A204.1 (cell line): ENCODE measurements around the gene SLC2A8.

Experiments
- FAIRE-seq: peaks from 2 replicates; lab custom pipeline; 2012; peaks lifted over from hg19 to GRCh38; lab: Jason Lieb, UNC

The SLC2A8 gene

DNA sequence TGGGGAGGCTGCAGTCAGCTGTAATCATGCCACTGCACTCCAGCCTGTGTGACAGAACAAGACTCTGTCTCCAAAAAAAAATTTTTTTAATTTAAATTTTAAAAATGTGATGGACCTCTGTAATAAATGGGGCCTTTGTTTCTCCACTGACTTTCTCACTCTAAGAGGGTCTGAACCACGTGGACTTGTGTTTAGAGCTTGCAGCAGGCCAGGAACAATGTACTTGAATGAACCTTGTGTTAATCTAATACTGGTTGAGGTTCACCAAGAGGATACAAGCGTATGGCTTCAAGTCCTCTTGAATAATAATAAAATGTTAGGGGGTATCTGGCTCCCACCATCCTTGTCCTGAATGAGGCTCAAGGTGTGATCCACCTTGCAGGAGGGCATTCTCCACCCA, 14.4 kb upstream of the SLC2A8 start:
- no peak for FAIRE-seq

DNA sequence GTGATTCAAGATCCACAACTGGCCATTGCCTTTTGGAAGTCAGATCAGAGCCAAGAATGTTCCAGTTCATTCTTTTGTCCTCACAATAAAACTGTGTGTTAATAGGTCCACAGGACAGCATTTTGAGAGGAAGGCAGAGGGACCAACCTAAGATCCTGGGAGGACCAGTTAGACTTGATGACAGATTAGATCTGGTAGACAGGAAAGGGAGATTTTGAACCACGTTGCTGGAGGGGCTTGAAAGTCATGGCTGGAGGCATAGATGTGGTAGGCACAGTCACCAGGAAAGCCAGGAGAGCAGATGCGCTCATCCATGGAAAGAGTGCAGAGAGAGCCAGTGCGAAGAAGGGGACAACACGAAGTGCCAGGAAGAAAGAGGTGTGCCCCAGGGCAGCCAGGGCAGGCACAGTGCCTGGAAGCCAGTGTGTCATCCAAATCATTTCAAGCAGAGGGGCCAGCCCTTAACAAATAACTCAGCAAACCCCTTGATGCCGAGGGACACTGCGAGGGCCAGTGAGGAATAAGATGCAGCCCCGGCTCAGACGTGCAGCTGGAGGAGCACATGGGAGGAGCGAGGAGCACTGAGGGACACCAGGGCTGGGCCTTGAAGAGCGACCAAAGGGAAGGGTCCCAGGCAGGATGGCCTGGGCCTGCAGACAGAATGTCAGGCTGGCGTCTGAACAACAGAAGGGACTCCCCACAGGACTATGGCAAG, 12.8 kb upstream of the SLC2A8 start:
- FAIRE-seq: no peak

DNA sequence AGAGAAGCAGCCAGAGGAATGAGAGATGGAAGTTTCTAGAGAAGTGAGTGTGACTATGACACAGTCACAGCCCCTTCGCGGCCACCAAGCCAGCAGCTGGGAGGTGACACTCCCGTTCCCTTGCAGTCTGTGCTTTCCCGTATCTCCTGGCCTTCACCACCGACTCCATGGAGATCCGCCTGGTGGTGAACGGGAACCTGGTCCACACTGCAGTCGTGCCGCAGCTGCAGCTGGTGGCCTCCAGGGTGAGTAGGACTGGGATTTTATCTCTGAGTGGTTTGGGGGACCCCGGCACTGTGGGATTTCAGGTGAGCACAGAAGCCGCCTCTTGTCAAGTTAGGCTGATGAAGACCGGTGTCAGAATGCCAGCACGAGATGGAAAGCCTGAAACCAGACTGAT, 12.1 kb upstream of the SLC2A8 start:
- FAIRE-seq: no peak

DNA sequence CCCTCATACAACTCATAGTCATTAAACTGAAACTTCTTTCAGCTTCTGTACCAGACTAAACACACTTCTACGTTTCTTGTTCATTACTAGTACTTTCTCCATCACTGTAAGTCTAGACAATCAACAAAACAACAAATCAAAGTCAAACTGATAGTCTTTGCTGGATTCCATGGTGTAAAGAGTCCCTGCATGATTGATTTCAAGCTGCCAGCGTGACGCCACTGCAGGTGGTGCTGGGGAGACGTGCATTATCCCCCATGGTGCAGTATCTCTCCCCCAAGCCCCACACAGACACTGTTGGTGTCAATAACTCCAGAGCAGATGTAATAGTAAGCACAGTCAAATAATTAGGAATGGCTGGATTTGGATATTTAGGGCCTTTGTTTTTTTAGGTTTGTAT, 10.7 kb upstream of the SLC2A8 start:
- no peak for FAIRE-seq

DNA sequence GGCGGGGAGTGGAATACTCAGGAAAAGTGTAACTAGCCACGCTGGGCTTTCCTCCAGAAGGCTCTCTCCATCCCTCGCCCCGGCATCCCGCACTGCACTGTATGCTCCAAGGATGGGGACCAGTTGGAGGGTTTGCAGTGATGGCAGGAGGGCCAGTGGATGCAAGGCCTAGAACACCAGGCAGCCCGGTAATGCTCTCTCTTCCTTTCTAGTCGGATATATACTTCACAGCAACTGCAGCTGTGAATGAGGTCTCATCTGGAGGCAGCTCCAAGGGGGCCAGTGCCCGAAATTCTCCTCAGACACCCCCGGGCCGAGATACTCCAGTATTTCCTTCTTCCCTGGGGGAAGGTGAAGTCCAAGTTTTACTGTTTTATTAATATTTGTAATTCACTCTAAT, 10.0 kb upstream of the SLC2A8 start:
- FAIRE-seq: no peak

DNA sequence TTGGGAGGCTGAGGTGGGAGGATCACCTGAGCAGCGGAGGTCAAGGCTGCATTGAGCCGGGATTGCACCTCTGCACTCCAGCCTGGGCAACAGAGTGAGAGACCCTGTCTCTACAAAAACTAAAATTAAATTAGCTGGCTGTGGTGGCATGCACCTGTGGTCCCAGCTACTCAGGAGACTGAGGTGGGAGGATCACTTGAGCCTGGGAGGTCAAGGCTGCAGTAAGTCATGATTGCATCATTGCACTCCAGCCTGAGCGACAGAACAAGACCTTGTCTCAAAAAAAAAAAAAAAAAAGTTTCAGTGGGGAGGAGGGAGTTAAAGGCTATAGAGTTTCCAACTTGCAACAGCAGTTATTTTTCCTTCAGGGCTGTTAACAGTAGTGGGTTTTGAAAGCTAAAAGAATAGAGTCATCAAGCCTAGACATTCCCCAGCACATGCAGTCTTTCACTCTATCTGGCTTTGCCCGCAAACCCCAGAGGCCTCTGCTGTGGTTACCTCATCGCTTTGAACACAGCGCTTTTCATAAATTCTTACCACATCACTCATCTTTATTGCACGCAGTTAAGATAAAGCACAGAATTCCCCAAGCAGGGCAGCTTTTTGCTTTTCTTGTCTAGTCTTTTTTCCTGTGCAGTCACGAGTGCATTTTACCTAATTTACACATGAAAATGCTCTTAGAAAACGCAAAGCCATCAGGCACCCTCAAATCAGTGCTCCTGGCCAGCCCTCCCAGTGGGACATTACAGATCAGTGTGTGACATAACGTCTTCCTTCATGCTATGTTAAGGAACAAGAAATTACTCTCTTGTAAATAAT, 8.7 kb upstream of the SLC2A8 start:
- FAIRE-seq: no peak

DNA sequence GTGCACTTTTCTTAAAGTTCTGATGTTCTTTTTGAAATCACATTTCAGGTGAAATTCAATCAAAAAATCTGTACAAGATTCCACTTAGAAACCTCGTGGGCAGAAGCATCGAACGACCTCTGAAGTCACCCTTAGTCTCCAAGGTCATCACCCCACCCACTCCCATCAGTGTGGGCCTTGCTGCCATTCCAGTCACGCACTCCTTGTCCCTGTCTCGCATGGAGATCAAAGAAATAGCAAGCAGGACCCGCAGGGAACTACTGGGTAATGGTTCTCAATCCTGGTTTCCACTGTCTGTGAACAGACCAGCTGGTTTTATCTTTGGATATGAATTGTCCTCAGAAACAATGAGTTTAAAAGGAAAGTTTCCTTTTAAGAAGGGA, 8.1 kb upstream of the SLC2A8 start:
- FAIRE-seq: no peak

DNA sequence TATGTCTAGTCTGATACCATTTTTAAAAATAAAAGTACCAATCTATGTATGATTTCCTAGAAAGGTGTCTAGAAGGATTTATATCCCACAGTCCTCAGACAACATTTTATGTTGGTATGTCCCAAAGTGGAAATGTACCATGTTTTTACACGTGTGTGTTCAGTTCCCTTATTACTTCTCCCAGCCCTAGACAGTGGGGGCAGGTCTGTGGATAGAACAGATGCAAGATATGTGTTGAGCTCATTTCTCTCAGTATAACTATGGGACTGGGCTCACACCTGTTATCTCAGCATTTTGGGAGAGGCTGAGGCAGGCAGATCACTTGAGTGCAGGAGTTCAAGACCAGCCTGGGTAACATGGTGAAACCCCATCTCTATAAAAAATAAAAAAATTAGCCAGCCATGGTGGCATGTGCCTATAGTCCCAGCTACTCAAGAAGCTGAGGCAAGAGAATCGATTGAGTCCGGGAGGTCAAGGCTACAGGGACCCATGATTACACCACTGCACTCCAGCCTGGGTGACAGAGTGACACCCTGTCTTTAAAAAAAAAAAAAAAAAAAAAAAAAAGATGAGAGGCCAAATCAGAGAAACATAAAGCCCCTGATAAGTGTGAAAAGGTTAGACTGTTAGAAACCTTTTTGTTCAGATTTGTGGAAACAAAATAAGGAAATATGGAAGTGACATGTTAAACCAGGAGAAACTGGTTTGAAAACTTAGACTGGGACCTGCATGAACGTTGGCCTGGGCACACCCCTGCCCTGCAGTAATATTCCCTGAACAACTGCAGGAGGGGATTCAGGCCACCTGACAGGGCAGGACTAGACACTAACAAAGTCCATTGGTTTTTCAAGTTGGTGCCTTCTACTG, 7.4 kb upstream of the SLC2A8 start:
- no peak for FAIRE-seq

DNA sequence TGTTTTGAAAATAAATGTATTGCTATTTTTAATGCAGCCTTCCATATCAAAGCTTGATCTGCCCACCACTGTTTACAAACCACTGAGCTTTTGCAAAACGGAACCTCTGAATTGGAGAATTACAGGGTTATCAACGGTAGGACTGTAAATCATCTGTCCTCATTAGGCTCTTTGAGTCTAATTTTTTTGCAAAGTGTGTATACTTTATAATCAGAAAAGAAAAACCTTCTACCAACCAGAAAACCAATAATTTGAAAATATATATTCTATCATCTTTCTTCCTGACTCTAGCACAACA, 6.8 kb upstream of the SLC2A8 start:
- no peak for FAIRE-seq

DNA sequence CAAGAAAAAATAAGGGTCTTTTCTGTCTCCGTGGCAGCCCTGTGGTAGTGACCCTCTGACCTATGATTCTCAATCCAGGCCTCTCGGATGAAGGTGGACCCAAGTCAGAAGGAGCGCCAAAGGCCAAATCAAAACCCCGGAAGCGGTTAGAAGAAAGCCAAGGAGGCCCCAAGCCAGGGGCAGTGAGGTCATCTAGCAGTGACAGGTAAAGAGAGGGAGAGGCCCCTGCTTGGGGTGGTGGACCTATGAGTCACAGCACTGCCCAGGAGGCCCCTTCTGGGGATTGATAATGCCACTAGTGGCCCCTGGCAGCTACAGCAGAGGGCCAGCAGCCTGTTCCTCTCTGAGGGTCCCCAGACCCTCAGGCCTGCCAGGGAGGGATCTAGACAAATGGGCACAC, 6.4 kb upstream of the SLC2A8 start:
- no peak for FAIRE-seq

DNA sequence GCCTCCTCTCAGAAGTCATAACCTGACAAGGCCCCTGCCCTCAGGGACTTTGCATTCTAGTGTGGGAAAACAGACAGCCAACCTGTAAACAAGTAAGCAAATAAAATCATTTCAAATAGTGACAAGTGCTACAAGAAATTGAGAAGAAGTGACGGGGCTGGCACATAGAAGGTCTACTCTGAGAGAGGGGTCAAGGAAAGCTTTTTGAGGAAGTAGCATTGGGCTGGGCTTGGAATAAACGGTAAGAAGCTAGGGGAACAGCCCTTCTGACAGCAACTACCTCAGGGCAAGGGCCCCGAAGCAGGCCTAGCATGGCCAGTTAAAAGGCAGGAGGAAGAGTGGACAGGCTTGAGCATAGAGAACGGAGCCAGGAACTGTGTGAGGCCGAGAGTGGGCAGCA, 4.8 kb upstream of the SLC2A8 start:
- no peak for FAIRE-seq

DNA sequence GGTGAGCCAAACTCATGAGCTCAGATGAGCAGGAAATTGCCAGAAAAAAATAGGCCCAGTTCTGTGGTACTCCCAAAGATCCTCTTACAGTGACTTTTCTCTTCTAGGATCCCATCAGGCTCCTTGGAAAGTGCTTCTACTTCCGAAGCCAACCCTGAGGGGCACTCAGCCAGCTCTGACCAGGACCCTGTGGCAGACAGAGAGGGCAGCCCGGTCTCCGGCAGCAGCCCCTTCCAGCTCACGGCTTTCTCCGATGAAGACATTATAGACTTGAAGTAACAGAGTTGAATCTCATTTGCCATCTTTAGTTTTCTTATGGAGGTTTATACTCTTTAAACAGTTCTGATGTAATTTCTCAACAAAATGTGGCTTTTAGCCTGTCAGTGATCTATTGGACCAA, 4.0 kb upstream of the SLC2A8 start:
- FAIRE-seq: no peak

DNA sequence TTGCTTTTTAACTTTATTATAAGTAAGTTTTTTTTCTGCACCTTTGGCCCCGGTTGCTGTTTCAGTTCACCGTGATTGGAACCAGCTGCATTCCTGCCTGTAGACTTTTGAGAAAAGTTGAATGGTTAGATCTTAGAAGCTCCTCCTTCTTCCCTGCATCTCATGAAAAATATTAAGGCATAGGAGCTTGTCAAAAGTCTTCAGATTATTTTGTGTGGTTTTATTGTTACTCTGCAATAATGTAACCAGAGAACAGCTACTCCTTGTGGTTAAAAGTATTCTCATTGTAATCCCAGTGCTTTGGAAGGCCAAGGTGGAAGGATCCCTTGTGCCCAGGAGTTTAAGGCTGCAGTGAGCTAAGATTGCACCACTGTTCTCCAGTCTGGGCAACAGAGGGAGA, 3.3 kb upstream of the SLC2A8 start:
- no peak for FAIRE-seq

DNA sequence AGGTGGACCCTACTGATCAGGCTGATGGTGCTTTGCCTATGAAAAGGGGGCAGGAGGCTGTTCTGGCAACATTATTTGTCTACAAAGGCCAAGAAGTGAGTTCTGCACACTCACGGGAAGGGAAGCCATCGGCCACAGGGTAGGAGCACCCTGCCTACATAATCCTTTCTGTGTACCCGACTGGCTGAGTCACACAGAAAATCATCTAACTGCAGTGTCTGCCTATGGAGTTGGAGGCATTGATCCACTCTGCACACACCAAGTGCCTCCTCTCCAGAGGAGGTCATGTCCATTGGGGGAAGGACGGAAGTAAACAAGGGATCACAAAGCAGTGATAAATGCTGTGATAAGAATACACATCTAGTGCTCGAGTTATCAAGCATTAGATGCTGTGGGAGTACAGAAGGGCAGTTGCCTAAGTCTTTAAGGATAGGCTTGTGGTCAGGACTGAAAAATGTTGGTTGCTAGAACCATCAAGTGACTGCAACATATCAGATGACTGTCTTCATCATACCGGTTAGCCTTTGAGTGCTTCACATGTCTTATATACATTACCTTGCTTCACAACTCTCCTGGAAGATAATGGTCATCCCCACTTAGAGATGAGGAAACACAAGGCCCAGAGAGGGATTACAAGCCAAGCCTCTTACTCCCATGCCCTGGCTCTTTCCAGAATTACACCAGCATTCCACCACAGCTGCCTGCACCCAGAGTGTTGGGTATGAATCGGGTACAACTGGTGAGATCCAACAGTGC, 1.3 kb upstream of the SLC2A8 start:
- FAIRE-seq: no peak

DNA sequence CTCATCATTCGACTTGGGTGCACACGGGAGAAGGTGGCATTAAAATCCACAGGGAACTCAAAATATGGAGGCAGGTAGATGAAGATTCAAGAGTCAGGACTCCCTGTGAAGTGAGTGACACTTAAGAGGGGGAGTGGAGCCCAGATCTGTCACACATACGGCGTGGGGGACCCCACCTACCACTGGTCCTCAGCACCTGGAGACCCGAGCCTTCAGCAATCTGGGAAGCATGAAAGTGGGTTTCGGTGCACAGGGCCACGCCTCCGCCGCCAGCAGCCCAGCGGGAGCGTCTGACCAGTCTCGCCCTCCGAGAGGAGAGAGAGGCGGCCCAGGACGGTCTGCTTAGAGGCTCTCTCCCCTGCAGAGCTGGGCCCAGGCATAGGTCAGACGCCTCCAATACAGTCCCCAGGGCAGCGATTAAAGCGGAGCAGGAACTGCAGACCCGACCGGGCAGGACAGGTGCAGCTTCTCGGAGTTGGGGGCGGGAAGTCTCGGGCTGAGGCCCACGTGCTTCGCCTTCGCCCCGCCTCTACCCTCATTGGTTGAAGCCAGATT, 639 bp upstream of the SLC2A8 start:
- no peak for FAIRE-seq

DNA sequence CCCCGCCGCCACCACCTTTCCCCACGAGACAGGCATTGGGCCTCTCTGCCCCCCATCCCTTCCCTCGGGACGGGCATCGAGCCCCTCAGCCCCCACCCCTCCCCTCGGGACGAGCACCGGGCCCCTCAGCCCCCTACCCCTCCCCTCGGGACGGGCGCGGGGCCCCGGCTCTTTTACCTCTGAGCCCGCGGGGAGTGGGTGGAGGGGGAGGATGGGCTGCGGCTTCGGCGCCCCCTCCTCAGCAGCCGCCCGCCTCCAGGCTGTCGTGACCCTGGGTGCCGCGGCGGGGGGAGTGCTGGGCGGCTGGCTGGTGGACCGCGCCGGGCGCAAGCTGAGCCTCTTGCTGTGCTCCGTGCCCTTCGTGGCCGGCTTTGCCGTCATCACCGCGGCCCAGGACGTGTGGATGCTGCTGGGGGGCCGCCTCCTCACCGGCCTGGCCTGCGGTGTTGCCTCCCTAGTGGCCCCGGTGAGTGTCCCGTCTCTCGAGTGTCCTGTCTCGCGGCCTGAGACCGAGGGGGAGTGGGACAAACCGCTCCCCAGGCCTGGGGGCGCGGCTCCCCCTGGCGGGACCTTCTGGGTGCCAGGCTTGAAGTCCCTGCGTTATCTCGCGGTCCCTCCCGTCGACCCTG, 791 bp downstream of the SLC2A8 start:
- no peak for FAIRE-seq

DNA sequence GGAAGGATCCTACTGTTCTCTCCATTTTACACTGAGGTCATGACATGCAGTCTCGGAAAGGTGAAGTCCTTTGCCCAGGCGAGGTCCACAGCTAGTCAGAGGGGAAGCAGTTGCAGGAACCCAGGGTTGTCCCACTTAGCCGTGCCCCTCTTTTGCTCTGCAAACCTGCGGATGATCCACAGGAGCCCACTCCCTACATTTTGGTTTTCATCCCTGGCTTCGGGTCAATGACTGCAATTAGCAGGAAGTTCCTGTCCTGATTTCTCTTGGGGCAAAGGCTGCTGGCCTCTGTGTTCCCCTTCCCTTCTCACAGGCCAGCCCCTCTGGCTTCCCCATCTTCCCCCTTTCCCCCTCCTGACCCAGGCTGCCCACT, 1.3 kb downstream of the SLC2A8 start:
- no peak for FAIRE-seq

DNA sequence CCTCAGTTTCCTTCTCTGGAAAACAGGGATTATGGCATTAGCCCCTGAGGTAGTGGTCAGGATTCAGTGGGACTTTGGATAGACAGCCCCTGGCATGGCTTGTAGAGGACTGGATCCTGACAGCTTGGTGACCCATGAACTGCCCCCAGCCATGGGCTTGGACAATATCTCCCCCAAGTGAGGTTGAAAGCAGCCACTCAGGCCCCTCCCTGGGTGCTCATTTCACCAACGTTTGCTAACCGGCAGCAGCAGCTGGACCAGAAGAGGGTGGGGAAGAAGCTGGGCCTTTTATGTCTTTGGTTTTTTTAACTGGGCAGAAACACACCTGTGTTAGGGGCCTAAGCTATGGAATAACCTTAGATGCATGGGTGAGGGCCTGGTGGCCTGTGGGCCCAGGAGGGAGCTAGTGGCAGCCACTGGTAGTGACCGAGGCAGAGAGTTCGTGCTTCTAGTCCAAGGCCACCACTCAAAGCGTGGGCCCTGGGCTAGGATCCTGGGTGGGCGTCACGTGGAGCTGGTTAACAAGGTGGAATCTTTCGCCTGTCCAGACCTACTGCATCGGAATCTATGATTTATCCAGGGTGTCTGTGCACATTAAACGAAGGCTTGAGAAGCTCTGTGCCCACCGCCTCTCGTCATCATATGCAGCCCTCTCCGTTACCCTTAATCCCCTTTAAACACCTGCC, 1.9 kb downstream of the SLC2A8 start:
- FAIRE-seq: no peak

DNA sequence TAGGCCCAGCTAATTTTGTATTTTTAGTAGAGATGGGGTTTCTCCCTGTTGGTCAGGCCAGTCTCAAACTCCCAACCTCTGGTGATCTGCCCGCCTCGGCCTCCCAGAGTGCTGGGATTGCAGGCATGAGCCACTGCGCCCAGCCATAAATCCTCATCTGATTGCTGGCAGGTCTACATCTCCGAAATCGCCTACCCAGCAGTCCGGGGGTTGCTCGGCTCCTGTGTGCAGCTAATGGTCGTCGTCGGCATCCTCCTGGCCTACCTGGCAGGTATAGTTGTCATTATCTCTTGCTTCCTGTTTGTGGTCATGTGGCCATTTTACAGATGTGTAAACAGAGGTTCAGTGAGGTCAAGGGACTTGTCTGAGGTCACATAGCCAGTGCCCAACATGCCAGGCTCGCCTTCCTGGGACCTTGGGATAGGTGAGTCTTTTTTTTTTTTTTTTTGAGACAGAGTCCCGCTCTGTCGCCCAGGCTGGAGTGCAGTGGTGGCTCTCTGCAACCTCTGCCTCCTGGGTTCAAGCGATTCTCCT, 2.8 kb downstream of the SLC2A8 start:
- no peak for FAIRE-seq

DNA sequence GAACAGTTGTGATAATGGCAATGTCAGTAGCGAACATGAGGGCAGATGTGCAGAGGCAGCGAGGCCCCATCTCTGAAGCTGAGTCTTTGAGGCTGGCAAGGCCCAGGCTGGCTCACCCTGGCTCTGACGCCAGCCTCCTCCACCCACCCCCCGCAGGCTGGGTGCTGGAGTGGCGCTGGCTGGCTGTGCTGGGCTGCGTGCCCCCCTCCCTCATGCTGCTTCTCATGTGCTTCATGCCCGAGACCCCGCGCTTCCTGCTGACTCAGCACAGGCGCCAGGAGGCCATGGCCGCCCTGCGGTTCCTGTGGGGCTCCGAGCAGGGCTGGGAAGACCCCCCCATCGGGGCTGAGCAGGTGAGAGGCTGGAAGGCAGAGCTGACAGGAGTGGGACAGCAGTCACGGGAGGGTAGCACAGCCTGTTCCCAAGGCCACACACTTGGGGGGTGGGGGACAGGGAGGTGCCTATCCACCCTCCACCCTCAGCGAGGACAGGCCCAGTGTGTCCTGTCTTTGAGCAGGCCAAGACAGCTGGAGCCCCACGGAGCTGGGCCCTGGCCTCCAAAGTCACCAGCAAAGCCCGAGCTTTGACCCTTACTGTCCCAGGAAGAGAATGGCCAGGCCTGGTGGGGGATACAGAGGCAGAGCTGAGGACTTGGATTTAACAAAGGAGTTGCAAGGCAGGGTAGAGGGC, 5.6 kb downstream of the SLC2A8 start:
- FAIRE-seq: no peak
